Measurements from ENCODE around the gene DHRS3. TPM values are rescaled to one million over a fixed set of nuclear protein-coding genes. Genes with fewer than 3 reads are reported as not detected.
A peak's percentile ranks its signal among the peaks of the same experiment; 100 is the strongest.

The DHRS3 gene
- total RNA-seq, 6 experiments from 2014 or later, result 6.0 to 29.1 (median 27.1) TPM

GRCh38 chr1:12583484-12583883, 34.5 kb downstream of the DHRS3 start:
- TF ChIP-seq, protein P1, sequence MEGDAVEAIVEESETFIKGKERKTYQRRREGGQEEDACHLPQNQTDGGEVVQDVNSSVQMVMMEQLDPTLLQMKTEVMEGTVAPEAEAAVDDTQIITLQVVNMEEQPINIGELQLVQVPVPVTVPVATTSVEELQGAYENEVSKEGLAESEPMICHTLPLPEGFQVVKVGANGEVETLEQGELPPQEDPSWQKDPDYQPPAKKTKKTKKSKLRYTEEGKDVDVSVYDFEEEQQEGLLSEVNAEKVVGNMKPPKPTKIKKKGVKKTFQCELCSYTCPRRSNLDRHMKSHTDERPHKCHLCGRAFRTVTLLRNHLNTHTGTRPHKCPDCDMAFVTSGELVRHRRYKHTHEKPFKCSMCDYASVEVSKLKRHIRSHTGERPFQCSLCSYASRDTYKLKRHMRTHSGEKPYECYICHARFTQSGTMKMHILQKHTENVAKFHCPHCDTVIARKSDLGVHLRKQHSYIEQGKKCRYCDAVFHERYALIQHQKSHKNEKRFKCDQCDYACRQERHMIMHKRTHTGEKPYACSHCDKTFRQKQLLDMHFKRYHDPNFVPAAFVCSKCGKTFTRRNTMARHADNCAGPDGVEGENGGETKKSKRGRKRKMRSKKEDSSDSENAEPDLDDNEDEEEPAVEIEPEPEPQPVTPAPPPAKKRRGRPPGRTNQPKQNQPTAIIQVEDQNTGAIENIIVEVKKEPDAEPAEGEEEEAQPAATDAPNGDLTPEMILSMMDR (IDR thresholded peaks at IDR 0.05), result no peak
- Mint-ChIP-seq H3K9me3 (no peaks in the 10 kb centered on the region), H3K4me3 (no peak overlapping the region), H3K4me1 (ENCODE audit: low read depth) (peaks cover 19% of the 10 kb centered on the region), H3K27ac (no peak overlapping the region), H3K36me3 (ENCODE audit: low read depth) (no peaks in the 10 kb centered on the region), H3K27me3 (ENCODE audit: insufficient read depth) (peaks cover 2% of the 10 kb centered on the region)
- DNase-seq, result no peak

DNA sequence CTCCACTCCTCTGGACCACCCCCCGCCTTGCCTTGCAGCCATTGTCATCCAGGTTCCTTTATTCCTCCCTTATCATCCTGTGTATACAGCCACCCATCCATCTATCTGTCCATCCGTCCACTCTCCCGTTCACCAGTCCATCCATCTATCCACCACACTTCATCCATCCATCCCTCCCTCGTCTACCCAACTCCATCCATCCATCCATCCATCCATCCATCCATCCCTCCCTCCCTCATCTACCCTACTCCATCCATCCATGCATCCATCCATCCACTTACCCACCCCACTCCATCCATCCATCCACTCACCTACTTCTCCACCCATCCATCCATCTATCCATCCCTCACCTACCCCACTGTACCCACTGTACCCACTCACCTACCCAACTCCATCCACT, 35.4 kb downstream of the DHRS3 start:
- peaks cover 11% of the 10 kb centered on the region for H3K4me1 Mint-ChIP-seq (ENCODE audit: low read depth)

GRCh38 chr1:12581179-12581578, 36.8 kb downstream of the DHRS3 start:
- Mint-ChIP-seq H3K4me1 (ENCODE audit: low read depth) (peaks cover 11% of the 10 kb centered on the region), H3K27me3 (ENCODE audit: insufficient read depth) (peaks cover 2% of the 10 kb centered on the region), H3K36me3 (ENCODE audit: low read depth) (no peaks in the 10 kb centered on the region), H3K27ac (no peak overlapping the region), H3K4me3 (no peak overlapping the region), H3K9me3 (no peaks in the 10 kb centered on the region)
- TF ChIP-seq, protein P1 (IDR thresholded peaks at IDR 0.05), result no peak
- no peak for DNase-seq

More for the DNA sequence above, 35.4 kb downstream of the DHRS3 start:
- H3K9me3 Mint-ChIP-seq, result no peaks in the 10 kb centered on the region
- TF ChIP-seq, protein P1 (IDR thresholded peaks at IDR 0.05), result no peak
- peaks cover 2% of the 10 kb centered on the region for H3K27me3 Mint-ChIP-seq (ENCODE audit: insufficient read depth)
- no peak overlapping the region for H3K4me3 Mint-ChIP-seq
- H3K36me3 Mint-ChIP-seq (ENCODE audit: low read depth), result no peaks in the 10 kb centered on the region
- no peak overlapping the region for H3K27ac Mint-ChIP-seq
- no peak for DNase-seq

DNA sequence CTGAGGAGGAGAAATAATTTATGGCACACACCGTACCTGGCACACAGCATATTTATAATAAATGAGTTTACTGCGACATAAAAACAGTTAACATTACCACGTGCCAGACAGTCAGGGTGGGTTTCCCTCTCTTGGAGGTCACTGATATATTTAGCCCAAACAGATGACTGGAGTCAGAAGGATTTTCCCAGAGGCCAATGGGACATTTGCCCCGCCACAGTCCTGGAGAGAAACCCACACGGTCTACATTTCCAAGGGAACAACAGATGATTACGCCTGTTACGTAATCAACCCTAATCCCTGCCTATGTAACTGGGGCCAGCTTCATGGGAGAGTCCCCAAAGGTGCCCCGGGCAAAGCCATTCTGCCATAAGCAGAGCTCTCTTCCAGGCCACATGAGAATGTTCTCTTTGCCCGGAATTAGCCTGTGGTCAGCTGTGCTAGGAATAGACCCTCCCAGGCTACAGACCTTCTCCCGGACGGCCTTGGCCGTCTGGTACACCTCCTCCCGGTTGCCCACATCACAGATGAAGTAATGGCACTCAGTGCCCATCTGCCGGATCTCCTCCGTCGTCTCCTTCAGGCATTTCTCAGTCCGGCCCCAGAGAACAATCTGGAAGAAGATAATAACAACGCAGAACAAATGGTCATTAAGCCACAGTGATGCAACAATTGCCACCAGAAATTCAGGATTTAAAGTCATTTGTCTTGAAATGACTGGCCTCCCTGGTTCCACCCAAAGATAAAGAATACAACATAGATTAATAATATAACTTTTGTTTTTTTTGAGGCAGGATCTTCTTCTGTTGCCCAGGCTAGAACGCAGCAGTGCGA, 37.7 kb downstream of the DHRS3 start:
- peak; percentile 63 for DNase-seq
- peak overlapping the region; percentile 57 for H3K27ac Mint-ChIP-seq
- peaks cover 2% of the 10 kb centered on the region for H3K27me3 Mint-ChIP-seq (ENCODE audit: insufficient read depth)
- no peak overlapping the region for H3K4me3 Mint-ChIP-seq
- H3K9me3 Mint-ChIP-seq, result no peaks in the 10 kb centered on the region
- TF ChIP-seq, protein P1 (IDR thresholded peaks at IDR 0.05), result no peak
- H3K4me1 Mint-ChIP-seq (ENCODE audit: low read depth), result peaks cover 11% of the 10 kb centered on the region
- H3K36me3 Mint-ChIP-seq (ENCODE audit: low read depth), result no peaks in the 10 kb centered on the region

GRCh38 chr1:12578860-12579422, 39.1 kb downstream of the DHRS3 start:
- TF ChIP-seq, protein P1 (IDR thresholded peaks at IDR 0.05), result no peak
- no peak overlapping the region for H3K27ac Mint-ChIP-seq
- no peaks in the 10 kb centered on the region for H3K36me3 Mint-ChIP-seq (ENCODE audit: low read depth)
- no peaks in the 10 kb centered on the region for H3K9me3 Mint-ChIP-seq
- H3K4me3 Mint-ChIP-seq, result no peak overlapping the region
- H3K27me3 Mint-ChIP-seq (ENCODE audit: insufficient read depth), result peaks cover 1% of the 10 kb centered on the region
- H3K4me1 Mint-ChIP-seq (ENCODE audit: low read depth), result peaks cover 15% of the 10 kb centered on the region
- DNase-seq, result no peak
